HG03280 (cell line): ENCODE results near the gene YDJC.
"Not testable (repeated sequence)": the region's sequence is repeated elsewhere in the genome, so short reads cannot be mapped to it uniquely, and the experiment has no call there.

Source experiments
- ATAC-seq: cut with Tn5 transposase; IDR thresholded peaks from one replicate; pipeline ENCODE4 v1.9.1; 2021; ENCODE audit warnings: mild to moderate bottlenecking, moderate library complexity; ENCODE audit not compliant: unreplicated experiment

YDJC gene

DNA sequence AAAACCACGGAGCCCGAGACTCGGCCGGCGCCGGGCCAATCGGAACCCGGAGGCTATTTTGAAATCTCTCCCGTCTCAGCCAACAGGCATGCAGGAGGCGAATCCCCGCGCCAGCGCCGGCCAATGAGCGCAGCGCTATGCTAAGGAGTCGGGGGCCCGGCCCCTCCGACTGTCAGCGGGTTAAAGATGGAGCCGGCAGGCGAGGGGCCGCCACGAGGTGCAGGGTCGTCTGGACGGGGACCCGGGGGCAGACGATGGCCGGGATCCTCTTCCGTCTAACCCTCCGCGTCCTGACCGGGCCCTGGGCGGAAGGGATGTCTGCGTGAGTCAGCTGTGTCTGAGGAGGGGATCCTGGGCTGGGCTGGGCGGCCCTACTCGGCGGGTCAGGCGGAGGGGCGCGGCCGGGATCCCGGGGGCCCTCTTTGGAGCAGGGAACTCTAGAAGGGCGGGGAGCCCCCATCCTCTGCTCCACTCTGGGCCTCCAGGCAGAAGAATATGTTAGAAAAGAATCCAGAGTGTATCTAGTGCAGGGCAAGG, 22.3 kb upstream of the YDJC start:
- ATAC-seq, result peak; percentile 84

GRCh38 chr22:21651521-21652009, 21.7 kb upstream of the YDJC start:
- ATAC-seq, result no peak

DNA sequence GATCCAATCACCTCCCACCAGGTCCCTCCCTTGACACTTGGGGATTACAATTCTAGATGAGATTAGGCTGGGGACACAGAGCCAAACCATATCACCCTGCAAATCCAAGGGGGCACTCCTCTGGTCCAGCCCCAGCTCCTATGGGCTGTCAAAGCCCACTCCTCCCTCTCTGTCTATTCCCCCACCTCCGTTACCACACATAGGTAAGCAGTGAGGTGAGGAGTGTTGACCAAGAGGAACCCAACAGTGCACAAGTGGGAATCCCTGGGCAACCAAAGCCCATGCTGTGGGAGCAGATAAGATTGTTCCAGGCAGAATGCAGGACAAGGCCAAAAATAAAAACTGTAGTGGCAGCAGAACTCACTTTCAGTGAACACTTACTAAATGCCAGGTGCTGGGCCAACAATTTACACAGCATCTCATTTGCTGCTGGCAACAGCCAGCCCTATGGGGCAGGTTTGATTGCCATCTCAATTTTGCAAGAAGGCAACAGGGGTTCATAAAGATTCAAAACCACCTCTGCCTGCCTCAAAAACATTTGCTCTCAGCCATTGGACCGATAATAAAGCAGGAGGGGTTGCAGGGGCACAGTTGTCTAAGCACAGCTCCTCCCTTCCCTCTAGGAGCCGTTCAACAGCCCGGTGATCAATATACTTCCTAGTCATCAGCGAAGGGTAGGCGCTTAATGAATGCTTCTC, 21.1 kb upstream of the YDJC start:
- no peak for ATAC-seq

DNA sequence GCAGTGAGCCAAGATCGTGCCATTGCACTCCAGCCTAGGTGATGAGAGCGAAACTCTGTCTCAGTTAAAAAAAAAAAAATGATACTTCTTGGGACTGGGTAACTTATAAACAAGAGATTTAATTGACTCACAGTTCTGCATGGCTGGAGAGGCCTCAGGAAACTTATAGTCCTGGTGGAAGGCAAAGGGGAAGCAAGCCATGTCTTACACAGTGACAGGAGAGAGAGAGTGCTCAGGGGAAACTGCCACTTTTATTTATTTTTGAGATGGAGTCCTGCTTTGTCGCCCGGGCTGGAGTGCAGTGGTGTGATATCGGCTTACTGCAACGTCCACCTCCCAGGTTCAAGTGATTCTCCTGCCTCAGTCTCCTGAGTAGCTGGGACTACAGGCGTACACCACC, 20.5 kb upstream of the YDJC start:
- no peak for ATAC-seq

- ATAC-seq, result no peak
Observed at GRCh38 chr22:21646608-21647590, 17.1 kb upstream of the YDJC start.

- ATAC-seq, result not testable (repeated sequence)
Observed at GRCh38 chr22:21645513-21645912, 15.7 kb upstream of the YDJC start.

DNA sequence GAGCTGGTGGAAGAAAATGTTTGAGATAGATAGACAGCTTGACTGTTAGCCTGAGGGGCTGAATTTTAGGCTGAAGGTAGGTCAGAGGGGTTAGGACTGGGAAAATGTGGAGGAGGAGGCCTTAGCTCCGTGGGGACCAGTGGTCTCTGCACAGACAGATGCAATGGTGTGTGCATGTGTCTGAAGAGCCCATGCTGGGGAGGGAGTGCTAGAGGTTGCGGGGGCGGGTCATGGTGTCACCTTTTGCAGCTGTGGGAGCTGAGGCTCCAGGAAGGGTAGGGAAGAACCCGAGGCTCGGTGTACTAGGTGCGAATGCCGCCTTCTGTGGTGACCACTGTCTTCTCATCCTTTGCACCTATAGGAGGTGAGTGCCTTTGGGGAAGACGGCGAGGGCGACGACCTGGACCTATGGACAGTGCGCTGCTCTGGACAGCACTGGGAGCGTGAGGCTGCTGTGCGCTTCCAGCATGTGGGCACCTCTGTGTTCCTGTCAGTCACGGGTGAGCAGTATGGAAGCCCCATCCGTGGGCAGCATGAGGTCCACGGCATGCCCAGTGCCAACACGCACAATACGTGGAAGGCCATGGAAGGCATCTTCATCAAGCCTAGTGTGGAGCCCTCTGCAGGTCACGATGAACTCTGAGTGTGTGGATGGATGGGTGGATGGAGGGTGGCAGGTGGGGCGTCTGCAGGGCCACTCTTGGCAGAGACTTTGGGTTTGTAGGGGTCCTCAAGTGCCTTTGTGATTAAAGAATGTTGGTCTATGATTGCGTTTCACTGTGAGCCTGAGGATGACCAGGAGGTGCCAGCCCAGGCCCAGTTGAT, 13.9 kb upstream of the YDJC start:
- ATAC-seq, result no peak

DNA sequence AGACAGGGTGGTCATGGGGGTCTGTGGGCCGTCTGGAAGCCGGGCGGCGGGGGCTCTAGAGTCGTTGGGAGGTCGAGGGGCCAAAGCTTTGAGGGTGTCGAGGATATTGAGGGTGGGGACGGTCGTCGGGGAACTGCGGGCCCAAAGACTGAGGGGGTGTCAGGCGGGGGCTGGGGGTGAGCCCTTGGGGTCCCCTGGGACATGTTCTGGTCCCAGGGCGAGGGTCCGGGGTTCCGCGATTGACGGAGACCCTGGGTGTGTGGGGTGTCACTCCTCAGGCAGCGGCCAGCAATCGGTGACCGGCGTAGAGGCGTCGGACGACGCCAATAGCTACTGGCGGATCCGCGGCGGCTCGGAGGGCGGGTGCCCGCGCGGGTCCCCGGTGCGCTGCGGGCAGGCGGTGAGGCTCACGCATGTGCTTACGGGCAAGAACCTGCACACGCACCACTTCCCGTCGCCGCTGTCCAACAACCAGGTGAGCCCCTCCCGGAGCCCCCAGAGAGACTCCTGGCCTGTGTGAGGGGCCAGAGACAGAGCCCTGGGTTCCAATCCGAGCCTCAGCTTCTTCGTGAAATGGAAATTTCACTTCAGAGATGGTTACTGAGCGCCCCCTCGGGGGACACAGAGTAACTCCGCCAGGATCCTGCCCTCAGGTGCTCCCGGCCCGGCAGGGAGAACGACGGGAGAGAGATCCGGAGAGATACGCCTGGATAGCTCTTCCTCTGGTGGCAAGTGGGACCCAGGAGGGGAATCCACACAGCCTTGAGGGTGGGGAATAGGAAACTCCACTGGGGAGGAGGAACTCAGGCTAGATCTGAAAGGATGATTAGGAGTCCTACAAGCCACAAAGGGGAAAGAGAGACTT, 13.0 kb upstream of the YDJC start:
- ATAC-seq, result no peak

- peak; percentile 96 for ATAC-seq
Observed at GRCh38 chr22:21641789-21642583, 12.2 kb upstream of the YDJC start, which contains the start of gene SDF2L1. TSS of gene SDF2L1 (plus strand) at chr22:21642302. CDS start at chr22:21642337, 35 bp downstream.

GRCh38 chr22:21641417-21641788, 11.6 kb upstream of the YDJC start:
- peak; percentile 2 for ATAC-seq

DNA sequence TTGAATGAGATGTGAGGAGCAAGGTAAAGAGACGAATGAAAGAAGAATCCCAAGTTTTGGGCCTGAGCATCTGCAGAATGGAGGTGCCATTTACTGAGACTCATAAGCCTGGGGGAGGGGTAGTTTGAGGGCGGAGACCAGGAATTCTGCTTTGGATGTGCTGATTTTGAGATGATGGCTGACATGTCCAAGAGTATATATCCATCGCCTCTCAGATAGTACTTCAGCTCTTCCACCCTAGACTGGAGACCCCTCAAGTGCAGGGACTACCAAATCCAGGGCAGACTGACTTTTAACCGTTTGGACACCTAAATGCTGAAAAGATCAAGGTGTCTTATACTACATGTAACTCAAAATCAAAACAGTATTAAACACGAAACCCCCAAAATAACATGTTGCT, 11.0 kb upstream of the YDJC start:
- ATAC-seq, result no peak

- no peak for ATAC-seq
Observed at GRCh38 chr22:21639359-21639758, 9.5 kb upstream of the YDJC start.

- not testable (repeated sequence) for ATAC-seq
Observed at GRCh38 chr22:21637450-21637849, 7.6 kb upstream of the YDJC start.

- no peak for ATAC-seq
Observed at GRCh38 chr22:21636629-21637218, 6.9 kb upstream of the YDJC start.

- no peak for ATAC-seq
Observed at GRCh38 chr22:21635771-21636510, 6.1 kb upstream of the YDJC start.

DNA sequence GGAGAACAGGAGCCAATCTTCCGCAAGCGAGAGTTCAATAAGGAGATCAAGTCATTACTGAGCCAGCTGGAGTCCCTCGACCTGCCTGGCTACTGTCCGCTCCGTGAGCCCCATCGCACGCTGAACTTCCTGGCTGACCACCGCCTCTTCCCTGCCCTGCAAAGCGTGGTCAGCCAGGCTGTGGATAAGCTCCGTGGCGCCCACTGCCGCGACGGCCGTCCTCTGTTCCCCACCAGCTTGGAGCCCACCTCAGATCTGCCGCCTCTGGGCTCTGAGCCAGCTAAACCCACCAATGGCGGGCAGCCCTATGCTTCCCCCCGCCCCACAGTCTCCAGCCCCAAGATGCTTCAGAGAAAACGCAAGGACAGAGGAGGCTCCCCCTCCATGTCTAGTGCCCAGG, 5.0 kb upstream of the YDJC start:
- no peak for ATAC-seq

DNA sequence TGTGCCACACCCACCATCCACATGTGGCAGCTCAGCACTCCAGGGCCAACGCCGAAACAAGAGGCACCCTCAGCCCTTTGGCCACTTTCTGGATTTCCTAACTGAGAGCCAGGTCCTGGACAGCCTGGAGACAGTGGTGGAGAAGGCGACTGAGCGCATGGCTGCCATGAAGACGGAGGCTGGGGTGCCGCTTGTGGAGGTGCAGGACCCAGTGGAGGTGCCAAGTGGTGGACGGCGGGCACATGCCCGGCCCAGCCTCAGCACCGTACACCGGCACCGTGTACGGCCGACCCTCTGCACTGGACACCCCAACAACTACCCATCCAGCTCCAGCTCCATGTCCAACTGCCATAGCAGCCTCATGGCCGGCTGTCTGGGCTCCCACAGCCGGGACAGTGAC, 4.3 kb upstream of the YDJC start:
- no peak for ATAC-seq

DNA sequence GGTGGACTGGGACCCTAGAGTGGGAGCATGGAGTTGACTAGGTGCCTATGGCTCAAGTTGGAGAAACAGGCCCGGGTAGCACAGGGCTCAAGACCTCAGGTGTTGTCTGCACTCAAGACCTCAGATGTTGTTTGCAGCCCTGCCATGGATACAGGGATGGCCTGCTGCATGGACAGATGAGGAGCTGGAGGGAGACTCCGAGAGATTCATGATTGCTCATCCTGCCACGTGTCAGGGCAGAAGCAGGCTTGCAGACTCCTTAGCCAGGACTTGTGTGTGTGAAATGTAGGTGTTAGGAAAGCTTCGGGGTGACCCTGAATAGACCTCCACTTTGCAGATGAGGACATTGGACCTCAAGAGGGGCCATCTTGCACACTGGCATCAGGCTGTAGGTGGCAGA, 3.7 kb upstream of the YDJC start:
- ATAC-seq, result no peak
